Measurements from ENCODE around the gene MCM7. TPM values are rescaled to one million over a fixed set of nuclear protein-coding genes. Genes with fewer than 3 reads are reported as not detected.
A peak's percentile ranks its signal among the peaks of the same experiment; 100 is the strongest.
"Not testable (repeated sequence)": the region's sequence is repeated elsewhere in the genome, so short reads cannot be mapped to it uniquely, and the experiment has no call there.

The MCM7 gene
- 93.8 TPM for polyA plus RNA-seq
- long read RNA-seq, donor 1, transcript MCM7-201 (15 exons, 2,957 nt): major isoform, 14 of 15 reads
- long read RNA-seq, donor 1, partial matches to known transcripts: 0 of 15 reads
- long read RNA-seq, donor 1, other reads (novel, unspliced or antisense): 0 of 15 reads
- long read RNA-seq, donor 2, transcript MCM7-201 (15 exons, 2,957 nt): major isoform, 17 of 40 reads
- long read RNA-seq, donor 2, partial matches to known transcripts: 23 of 40 reads
- long read RNA-seq, donor 2, other reads (novel, unspliced or antisense): 0 of 40 reads
- long read RNA-seq, donor 3, transcript MCM7-201 (15 exons, 2,957 nt): major isoform, 31 of 69 reads
- long read RNA-seq, donor 3, partial matches to known transcripts: 38 of 69 reads
- long read RNA-seq, donor 3, other reads (novel, unspliced or antisense): 0 of 69 reads
- long read RNA-seq, donor 4, partial matches to known transcripts: 0 of 3 reads
- long read RNA-seq, donor 4, other reads (novel, unspliced or antisense): 0 of 3 reads
- long read RNA-seq, donor 5, transcript MCM7-201 (15 exons, 2,957 nt): major isoform, 9 of 9 reads
- long read RNA-seq, donor 5, partial matches to known transcripts: 0 of 9 reads
- long read RNA-seq, donor 5, other reads (novel, unspliced or antisense): 0 of 9 reads
- long read RNA-seq, donor 6, transcript MCM7-201 (15 exons, 2,957 nt): major isoform, 17 of 51 reads
- long read RNA-seq, donor 6, partial matches to known transcripts: 28 of 51 reads
- long read RNA-seq, donor 6, other reads (novel, unspliced or antisense): 5 of 51 reads
- long read RNA-seq, donor 7, transcript MCM7-201 (15 exons, 2,957 nt): major isoform, 9 of 10 reads
- long read RNA-seq, donor 7, partial matches to known transcripts: 0 of 10 reads
- long read RNA-seq, donor 7, other reads (novel, unspliced or antisense): 0 of 10 reads
- long read RNA-seq, donor 8, transcript MCM7-201 (15 exons, 2,957 nt): major isoform, 14 of 45 reads
- long read RNA-seq, donor 8, partial matches to known transcripts: 30 of 45 reads
- long read RNA-seq, donor 8, other reads (novel, unspliced or antisense): 0 of 45 reads
- long read RNA-seq, donor 9, transcript MCM7-201 (15 exons, 2,957 nt): major isoform, 11 of 14 reads
- long read RNA-seq, donor 9, partial matches to known transcripts: 0 of 14 reads
- long read RNA-seq, donor 9, other reads (novel, unspliced or antisense): 0 of 14 reads
- long read RNA-seq, donor 10, transcript MCM7-201 (15 exons, 2,957 nt): major isoform, 8 of 20 reads
- long read RNA-seq, donor 10, partial matches to known transcripts: 6 of 20 reads
- long read RNA-seq, donor 10, other reads (novel, unspliced or antisense): 5 of 20 reads
- long read RNA-seq, donor 11, transcript MCM7-201 (15 exons, 2,957 nt): major isoform, 15 of 15 reads
- long read RNA-seq, donor 11, partial matches to known transcripts: 0 of 15 reads
- long read RNA-seq, donor 11, other reads (novel, unspliced or antisense): 0 of 15 reads

- Histone ChIP-seq H3K9me3 (ENCODE audit: control insufficient read depth, low read depth, low read length) (no peaks in the 10 kb centered on the region), H3K36me3 (ENCODE audit: control insufficient read depth, insufficient read depth, low read length) (peaks cover 60% of the 10 kb centered on the region), H3K4me3 (ENCODE audit: low read length) (peak within 1 kb of the TSS; percentile 90), H3K27ac (ENCODE audit: low read length) (peak within 1 kb of the TSS; percentile 96), H3K4me1 (ENCODE audit: control insufficient read depth, insufficient read depth, low read length) (peaks cover 11% of the 10 kb centered on the region), H3K27me3 (ENCODE audit: control insufficient read depth, insufficient read depth, low read length) (no peaks in the 10 kb centered on the region)
- no CpG with 5 or more reads among the region's 80 CpGs for WGBS (ENCODE audit: insufficient coverage, low lambda C conversion rate)
- DNase-seq: peak; percentile 99
Measured at GRCh38 chr7:100101016-100101862, at the start of gene MCM7, which contains the start of gene AP4M1. MCM7 (minus strand) TSS chr7:100101397; CDS start chr7:100101294, 103 bp downstream. AP4M1 (plus strand) TSS chr7:100101643; CDS start chr7:100101715, 72 bp downstream.

GRCh38 chr7:100148559-100149328, 47.5 kb upstream of the MCM7 start, which contains the start of gene LAMTOR4:
LAMTOR4 (plus strand) TSS chr7:100148918; CDS start chr7:100148973, 55 bp downstream.
- H3K27me3 ChIP-seq (ENCODE audit: control insufficient read depth, insufficient read depth, low read length): no peaks in the 10 kb centered on the region
- H3K4me1 ChIP-seq (ENCODE audit: control insufficient read depth, insufficient read depth, low read length): peaks cover 34% of the 10 kb centered on the region
- peak; percentile 99 to 100 for DNase-seq
- H3K27ac ChIP-seq (ENCODE audit: low read length): peak within 1 kb of the TSS; percentile 76
- peaks cover 14% of the 10 kb centered on the region for H3K36me3 ChIP-seq (ENCODE audit: control insufficient read depth, insufficient read depth, low read length)
- WGBS (ENCODE audit: insufficient coverage, low lambda C conversion rate): no CpG with 5 or more reads among the region's 46 CpGs
- H3K9me3 ChIP-seq (ENCODE audit: control insufficient read depth, low read depth, low read length): no peaks in the 10 kb centered on the region
- peak within 1 kb of the TSS; percentile 95 for H3K4me3 ChIP-seq (ENCODE audit: low read length)

GRCh38 chr7:100148225-100148558, 47.0 kb upstream of the MCM7 start:
- no peaks in the 10 kb centered on the region for H3K9me3 ChIP-seq (ENCODE audit: control insufficient read depth, low read depth, low read length)
- WGBS (ENCODE audit: insufficient coverage, low lambda C conversion rate): no CpG with 5 or more reads among the region's 14 CpGs
- no peaks in the 10 kb centered on the region for H3K27me3 ChIP-seq (ENCODE audit: control insufficient read depth, insufficient read depth, low read length)
- peaks cover 9% of the 10 kb centered on the region for H3K36me3 ChIP-seq (ENCODE audit: control insufficient read depth, insufficient read depth, low read length)
- peaks cover 29% of the 10 kb centered on the region for H3K4me1 ChIP-seq (ENCODE audit: control insufficient read depth, insufficient read depth, low read length)
- H3K27ac ChIP-seq (ENCODE audit: low read length): peak overlapping the region; percentile 76
- H3K4me3 ChIP-seq (ENCODE audit: low read length): peak overlapping the region; percentile 95
- no peak for DNase-seq

GRCh38 chr7:100147278-100147677, 46.1 kb upstream of the MCM7 start:
- H3K9me3 ChIP-seq (ENCODE audit: control insufficient read depth, low read depth, low read length): no peaks in the 10 kb centered on the region
- peaks cover 24% of the 10 kb centered on the region for H3K4me1 ChIP-seq (ENCODE audit: control insufficient read depth, insufficient read depth, low read length)
- H3K27me3 ChIP-seq (ENCODE audit: control insufficient read depth, insufficient read depth, low read length): no peaks in the 10 kb centered on the region
- peaks cover 4% of the 10 kb centered on the region for H3K36me3 ChIP-seq (ENCODE audit: control insufficient read depth, insufficient read depth, low read length)
- WGBS (ENCODE audit: insufficient coverage, low lambda C conversion rate): no CpG with 5 or more reads among the region's 2 CpGs
- DNase-seq: no peak
- H3K4me3 ChIP-seq (ENCODE audit: low read length): no peak overlapping the region
- no peak overlapping the region for H3K27ac ChIP-seq (ENCODE audit: low read length)

GRCh38 chr7:100146350-100146749, 45.2 kb upstream of the MCM7 start:
- DNase-seq; H3K4me3 ChIP-seq (ENCODE audit: low read length); H3K27me3 ChIP-seq (ENCODE audit: control insufficient read depth, insufficient read depth, low read length); H3K27ac ChIP-seq (ENCODE audit: low read length); H3K9me3 ChIP-seq (ENCODE audit: control insufficient read depth, low read depth, low read length); H3K36me3 ChIP-seq (ENCODE audit: control insufficient read depth, insufficient read depth, low read length): not testable (repeated sequence)
- WGBS (ENCODE audit: insufficient coverage, low lambda C conversion rate): no CpG with 5 or more reads among the region's 4 CpGs
- peaks cover 21% of the 10 kb centered on the region for H3K4me1 ChIP-seq (ENCODE audit: control insufficient read depth, insufficient read depth, low read length)

- no peak overlapping the region for H3K4me3 ChIP-seq (ENCODE audit: low read length)
- H3K9me3 ChIP-seq (ENCODE audit: control insufficient read depth, low read depth, low read length): no peaks in the 10 kb centered on the region
- H3K27ac ChIP-seq (ENCODE audit: low read length): peak overlapping the region; percentile 32
- no peaks in the 10 kb centered on the region for H3K36me3 ChIP-seq (ENCODE audit: control insufficient read depth, insufficient read depth, low read length)
- H3K4me1 ChIP-seq (ENCODE audit: control insufficient read depth, insufficient read depth, low read length): peaks cover 6% of the 10 kb centered on the region
- H3K27me3 ChIP-seq (ENCODE audit: control insufficient read depth, insufficient read depth, low read length): no peaks in the 10 kb centered on the region
- no CpG with 5 or more reads among the region's 3 CpGs for WGBS (ENCODE audit: insufficient coverage, low lambda C conversion rate)
- no peak for DNase-seq
Measured at GRCh38 chr7:100142461-100142860, 41.3 kb upstream of the MCM7 start.

GRCh38 chr7:100141555-100141949, 40.4 kb upstream of the MCM7 start:
- Histone ChIP-seq H3K27ac (ENCODE audit: low read length) (peak overlapping the region; percentile 68), H3K36me3 (ENCODE audit: control insufficient read depth, insufficient read depth, low read length) (no peaks in the 10 kb centered on the region), H3K9me3 (ENCODE audit: control insufficient read depth, low read depth, low read length) (no peaks in the 10 kb centered on the region), H3K27me3 (ENCODE audit: control insufficient read depth, insufficient read depth, low read length) (no peaks in the 10 kb centered on the region), H3K4me3 (ENCODE audit: low read length) (no peak overlapping the region), H3K4me1 (ENCODE audit: control insufficient read depth, insufficient read depth, low read length) (peaks cover 6% of the 10 kb centered on the region)
- peak; percentile 52 to 76 for DNase-seq
- no CpG with 5 or more reads among the region's 3 CpGs for WGBS (ENCODE audit: insufficient coverage, low lambda C conversion rate)

- no peaks in the 10 kb centered on the region for H3K27me3 ChIP-seq (ENCODE audit: control insufficient read depth, insufficient read depth, low read length)
- 100% methylated on average over 1 of the region's 13 CpGs for WGBS (ENCODE audit: insufficient coverage, low lambda C conversion rate)
- H3K4me1 ChIP-seq (ENCODE audit: control insufficient read depth, insufficient read depth, low read length): peaks cover 6% of the 10 kb centered on the region
- H3K36me3 ChIP-seq (ENCODE audit: control insufficient read depth, insufficient read depth, low read length): no peaks in the 10 kb centered on the region
- H3K9me3 ChIP-seq (ENCODE audit: control insufficient read depth, low read depth, low read length): no peaks in the 10 kb centered on the region
- DNase-seq: no peak
- no peak overlapping the region for H3K4me3 ChIP-seq (ENCODE audit: low read length)
- H3K27ac ChIP-seq (ENCODE audit: low read length): no peak overlapping the region
Measured at GRCh38 chr7:100137851-100138760, 36.9 kb upstream of the MCM7 start.

Data from large intestine (tissue), 12 donors.